Right kidney (tissue), 9 donors: Measurements from ENCODE around the gene MISFA.
A peak's percentile ranks its signal among the peaks of the same experiment; 100 is the strongest.
"Not testable (repeated sequence)": the region's sequence is repeated elsewhere in the genome, so short reads cannot be mapped to it uniquely, and the experiment has no call there.

Experiments used
- DNase-seq: peaks from one replicate; pipeline ENCODE4 v3.0.0-alpha.2; 2016
- long read RNA-seq, 8 donors: transcript quantifications; one replicate each; lab custom pipeline, GENCODE V29; 2026

Gene MISFA
- long read RNA-seq, donor 1, partial matches to known transcripts, result 0 of 6 reads
- long read RNA-seq, donor 1, other reads (novel, unspliced or antisense), result 6 of 6 reads
- long read RNA-seq, donor 2, partial matches to known transcripts, result 0 of 6 reads
- long read RNA-seq, donor 2, other reads (novel, unspliced or antisense), result 6 of 6 reads
- long read RNA-seq, donor 3, partial matches to known transcripts, result 0 of 2 reads
- long read RNA-seq, donor 3, other reads (novel, unspliced or antisense), result 0 of 2 reads
- long read RNA-seq, donor 4, result 0 reads
- long read RNA-seq, donor 5, partial matches to known transcripts, result 52 of 53 reads
- long read RNA-seq, donor 5, other reads (novel, unspliced or antisense), result 0 of 53 reads
- long read RNA-seq, donor 6, partial matches to known transcripts, result 0 of 1 reads
- long read RNA-seq, donor 6, other reads (novel, unspliced or antisense), result 0 of 1 reads
- long read RNA-seq, donor 7, partial matches to known transcripts, result 23 of 33 reads
- long read RNA-seq, donor 7, other reads (novel, unspliced or antisense), result 10 of 33 reads
- long read RNA-seq, donor 8, result 0 reads

DNA sequence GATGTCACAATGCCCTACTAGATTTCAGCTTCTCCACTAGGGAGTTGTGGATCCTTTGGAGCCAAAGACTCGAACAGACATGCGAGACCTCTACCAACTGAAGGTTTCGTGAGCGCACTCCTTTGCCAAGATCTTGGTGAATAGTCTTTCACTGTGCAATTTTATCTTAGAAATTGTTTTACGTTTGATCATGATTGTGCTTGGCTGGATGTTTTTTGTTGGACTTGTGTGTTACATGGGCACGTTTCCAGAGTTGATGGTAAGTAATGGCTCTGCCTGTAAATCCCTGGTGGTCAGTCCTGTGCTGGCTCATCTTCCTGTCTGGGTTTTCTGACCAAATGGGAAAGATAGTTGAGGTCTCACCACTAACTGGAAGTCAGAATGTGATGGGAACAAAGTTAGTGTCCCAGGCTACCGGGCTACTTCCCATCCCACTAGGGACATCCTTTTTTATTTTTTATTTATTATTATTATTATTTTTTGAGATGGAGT, at the start of gene MISFA:
Gene MISFA (plus strand): TSS at position 51 of the 492 bp plus-strand sequence. CDS start 140 bp downstream, at position 191.
- DNase-seq, result no peak

DNA sequence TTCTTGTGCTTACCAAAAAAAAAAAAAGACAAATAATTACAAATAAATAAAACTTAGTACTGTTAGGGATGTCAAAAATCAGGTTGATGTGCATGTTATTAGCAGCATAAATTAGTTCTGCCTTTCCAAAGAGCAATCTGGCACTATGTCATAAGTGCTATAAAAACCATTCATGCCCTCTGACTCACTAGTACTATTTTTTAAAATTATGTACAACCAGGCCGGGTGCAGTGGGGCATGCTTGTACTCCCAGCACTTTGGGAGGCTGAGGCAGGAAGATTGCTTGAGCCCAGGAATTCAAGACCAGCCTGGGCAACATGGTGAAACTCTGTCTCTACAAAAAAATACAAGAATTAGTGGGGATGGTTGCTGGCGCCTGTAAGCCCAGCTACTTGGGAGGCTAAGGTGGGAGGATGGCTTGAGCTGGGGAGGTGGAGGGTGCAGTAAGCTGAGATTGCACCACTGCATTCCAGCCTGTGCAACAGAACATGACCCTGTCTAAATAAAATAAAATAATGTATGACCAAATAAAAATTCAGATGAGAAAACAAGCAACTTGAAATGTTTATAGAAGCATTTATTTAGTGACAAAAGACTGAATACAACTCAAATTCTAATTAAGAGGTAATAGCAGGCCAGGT, 36.4 kb upstream of the MISFA start:
- no peak for DNase-seq

DNA sequence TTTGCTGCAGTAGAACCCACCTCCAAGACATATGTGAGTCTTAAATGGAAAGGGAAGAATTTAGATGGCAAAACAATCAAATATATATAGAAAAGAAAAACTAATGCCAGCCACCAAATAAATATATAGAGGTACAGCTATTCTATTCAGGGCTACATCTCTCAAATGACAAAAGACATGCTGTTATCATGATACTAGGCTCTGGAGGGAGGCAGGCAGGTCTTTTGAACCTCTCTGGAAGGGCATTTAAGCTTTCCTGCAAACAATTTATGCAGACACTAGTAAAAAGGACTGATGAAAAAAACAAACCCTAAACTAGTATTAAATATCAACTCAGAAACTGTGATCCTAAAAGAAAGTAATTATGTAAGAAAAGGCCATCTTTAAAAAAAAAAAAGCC, 35.4 kb upstream of the MISFA start:
- DNase-seq, result no peak

DNA sequence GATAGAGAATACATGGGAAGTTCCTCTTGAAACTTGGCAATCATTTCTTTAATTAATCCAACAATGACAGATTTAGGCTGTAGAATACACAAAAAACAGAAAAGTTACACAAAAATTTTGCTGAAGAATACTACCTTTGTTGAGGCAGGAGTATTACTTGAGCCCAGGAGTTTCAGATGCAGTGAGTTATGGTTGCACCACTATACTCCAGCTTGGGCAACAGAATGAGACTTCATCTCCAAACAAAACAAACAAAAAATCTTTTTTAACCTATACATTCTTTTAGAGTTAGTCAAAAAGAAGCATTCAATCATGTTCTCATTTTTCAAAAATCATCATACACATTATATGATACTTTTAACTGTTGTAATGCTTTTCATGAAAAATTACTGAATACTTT, 33.2 kb upstream of the MISFA start:
- DNase-seq, result no peak

DNA sequence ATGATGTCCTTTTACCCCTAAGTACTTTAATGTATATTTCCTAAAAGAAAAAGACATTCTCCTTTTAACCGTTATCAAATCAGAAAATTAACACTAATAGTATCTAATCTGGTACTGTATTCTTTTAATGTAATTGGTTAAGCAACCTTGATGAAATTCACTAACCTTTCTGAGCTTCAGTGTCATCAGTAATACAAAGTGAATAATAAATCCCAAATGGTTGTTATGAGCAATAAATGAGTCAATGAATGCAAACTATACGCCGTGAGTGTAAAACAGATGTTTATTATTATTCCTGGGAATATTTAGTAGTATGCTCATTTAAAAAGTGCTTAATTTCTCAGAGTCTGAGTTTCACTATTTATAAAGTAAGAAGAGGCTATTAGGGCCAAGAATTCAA, 32.5 kb upstream of the MISFA start:
- DNase-seq, result no peak

DNA sequence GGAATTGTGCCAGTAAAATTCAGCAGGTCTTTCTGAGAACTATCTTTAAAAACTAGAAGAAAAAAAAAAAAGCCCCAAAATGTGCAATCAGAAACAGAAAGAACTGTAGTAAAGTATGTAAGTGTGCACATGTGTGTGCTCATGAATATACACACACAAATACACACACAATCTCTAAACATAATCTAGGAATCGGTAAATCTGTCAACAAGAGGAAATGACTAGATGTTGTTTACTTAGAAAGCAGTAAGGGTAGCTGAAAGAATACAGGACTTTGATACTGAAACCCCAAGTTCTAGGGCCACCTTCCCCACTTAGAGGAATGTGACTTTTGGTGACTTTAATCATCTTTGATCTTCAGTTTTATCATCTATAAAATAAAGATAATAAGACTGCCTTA, 24.2 kb upstream of the MISFA start:
- DNase-seq, result no peak

DNA sequence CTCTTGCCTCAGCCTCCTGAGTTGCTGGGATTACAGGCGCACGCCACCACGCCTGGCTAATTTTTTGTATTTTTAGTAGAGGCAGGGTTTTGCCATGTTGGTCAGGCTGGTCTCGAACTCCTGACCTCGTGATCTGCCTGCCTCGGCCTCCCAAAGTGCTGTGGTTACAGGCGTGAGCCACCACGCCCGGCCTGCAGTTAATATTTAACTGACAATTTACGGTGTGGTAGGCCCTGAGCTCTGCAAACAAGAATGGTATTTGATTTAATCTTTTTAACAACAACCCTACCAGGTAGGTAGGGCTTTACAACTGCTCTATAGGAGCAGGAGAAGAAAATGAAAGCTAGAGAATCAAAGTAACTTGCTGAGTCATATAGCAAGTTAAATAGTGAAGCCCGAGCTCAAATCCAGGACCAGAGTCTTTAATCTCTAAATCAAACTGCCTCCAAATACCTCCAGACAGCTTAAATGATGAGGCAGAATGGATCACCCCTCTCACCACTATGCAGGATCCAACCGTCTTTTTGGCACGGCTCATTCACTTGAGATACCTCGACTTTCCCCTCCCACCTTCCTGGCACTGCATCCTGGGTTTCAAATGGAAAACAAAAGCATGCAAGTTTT, 20.5 kb upstream of the MISFA start:
- DNase-seq, result no peak

DNA sequence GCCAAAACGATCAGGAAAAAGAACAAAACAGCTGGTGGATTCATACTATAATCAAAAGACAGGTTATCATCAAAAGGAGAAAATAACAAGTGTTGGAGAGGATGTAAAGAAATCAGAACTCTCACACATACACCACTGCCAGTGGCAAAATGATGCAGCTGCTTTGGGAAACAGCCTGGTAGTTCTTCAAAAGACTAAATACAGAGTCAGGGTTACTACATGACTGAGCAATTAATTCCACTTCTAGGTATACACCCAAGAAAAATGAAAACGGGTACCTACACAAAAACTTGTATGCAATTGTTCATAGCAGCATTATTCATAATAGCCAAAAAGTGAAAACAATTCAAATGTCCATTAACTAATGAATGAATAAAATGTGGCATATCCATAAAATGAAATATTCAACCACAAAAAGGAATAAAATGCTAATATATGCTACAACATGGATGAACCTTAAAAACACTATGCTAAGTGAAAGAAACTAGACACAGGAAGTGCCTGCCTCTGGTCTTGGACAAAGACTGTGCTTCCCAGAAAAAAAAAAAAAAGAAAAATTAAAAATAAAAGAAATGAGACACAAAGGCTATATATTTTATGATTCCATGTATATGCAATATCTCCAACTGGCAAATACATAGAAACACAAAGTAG, 19.3 kb upstream of the MISFA start:
- no peak for DNase-seq

DNA sequence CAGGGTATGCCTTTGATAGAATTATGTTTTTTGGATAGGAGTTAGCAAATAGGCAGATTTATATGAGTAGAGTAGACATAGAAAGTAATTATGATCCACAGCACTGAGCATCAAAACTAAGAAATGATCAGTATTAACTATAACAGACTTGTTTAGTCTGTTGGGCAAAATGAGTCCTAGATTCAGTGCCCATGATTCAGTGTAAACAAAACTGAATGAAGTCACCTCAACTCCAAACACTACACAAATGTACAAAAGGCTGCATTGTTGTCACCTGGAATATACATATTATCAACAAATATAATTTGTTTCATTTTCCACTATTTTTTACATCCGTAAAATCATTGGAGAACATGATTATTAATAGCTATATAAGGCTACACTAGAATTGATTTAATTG, 17.8 kb upstream of the MISFA start:
- no peak for DNase-seq

DNA sequence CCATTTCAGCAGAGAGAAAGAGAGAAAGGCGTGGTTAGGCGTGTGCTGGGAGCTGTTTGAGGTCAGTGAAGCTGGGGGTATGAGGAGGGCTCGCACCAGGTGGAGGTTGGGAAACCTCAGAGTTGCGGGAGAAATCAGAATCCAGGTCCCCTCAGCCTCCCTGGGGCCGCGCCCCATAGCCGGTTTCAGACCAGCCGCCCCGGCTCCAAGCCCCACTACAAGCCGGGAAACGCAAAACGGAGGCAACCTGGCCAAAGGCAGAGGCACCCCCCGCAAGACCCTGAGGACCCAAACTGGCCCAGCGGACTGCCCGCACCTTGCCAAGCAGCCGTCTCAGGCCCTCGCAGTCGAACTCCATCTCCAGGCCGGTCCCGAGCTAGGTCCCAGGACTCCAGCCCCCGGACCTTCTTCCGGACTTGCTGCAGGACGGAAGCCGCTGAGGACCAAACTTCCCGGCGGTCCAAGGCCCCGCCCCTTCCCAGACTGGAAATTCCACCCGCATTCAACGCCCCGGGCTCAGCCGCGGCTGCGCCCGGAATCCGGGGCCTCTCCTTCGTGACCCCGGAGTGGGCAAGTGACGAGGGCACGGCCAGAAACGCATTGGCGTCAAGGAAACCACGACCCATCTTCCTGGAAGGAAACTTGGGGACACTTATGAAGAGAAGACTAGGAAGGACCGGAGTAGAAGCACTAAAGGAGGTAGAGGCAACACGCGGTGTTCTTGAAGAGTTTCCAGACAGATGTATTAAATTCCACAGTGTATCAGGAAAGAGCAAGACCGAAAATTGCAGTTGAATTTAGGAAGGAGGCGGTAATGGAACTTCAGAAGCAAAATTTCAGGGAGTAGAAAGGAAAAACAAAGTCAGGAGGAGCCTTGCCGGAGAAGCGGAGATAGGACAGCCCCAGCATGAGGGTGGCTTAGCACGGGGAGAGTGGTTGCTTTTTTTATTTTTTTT, 11.0 kb upstream of the MISFA start, which contains the start of gene UEVLD:
Gene UEVLD (minus strand): TSS at position 438 of the 956 bp plus-strand sequence. CDS start 80 bp downstream, at position 358.
- peak; percentile 91 for DNase-seq

DNA sequence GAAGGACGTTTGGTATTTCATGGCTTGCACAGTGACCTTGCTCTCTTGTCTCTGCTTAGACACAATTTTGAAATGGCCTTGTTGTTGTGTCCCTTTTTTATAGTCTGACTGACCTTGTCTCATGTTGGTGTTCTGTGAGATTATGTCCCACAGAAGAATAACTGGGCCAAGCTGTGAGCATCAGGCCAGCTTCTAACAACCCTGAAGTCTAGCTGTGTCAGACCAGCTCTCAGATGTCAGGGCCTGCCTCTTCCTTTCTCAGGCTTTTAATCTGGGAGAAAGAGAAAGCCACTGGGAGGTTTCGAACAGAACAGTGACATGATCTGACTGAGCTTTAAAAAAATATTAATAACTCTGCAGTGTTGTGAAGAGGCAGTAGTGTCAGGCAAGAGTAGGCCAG, 9.0 kb upstream of the MISFA start:
- DNase-seq, result no peak

DNA sequence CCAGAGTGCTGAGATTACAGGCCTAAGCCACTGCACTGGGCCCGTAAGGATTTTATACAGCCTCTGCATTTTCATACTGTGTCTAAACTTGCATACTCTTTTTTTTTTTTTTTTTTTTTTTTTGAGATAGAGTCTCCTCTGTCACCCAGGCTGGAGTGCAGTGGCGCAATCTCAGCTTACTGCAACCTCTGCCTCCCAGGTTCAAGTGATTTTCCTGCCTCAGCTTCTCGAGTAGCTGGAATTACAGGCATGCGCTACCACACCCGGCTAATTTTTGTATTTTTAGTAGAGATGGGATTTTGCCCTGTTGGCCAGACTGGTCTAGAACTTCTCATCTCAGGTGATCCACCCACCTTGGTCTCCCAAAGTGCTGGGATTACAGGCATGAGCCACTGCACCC, 5.5 kb upstream of the MISFA start:
- DNase-seq, result not testable (repeated sequence)

DNA sequence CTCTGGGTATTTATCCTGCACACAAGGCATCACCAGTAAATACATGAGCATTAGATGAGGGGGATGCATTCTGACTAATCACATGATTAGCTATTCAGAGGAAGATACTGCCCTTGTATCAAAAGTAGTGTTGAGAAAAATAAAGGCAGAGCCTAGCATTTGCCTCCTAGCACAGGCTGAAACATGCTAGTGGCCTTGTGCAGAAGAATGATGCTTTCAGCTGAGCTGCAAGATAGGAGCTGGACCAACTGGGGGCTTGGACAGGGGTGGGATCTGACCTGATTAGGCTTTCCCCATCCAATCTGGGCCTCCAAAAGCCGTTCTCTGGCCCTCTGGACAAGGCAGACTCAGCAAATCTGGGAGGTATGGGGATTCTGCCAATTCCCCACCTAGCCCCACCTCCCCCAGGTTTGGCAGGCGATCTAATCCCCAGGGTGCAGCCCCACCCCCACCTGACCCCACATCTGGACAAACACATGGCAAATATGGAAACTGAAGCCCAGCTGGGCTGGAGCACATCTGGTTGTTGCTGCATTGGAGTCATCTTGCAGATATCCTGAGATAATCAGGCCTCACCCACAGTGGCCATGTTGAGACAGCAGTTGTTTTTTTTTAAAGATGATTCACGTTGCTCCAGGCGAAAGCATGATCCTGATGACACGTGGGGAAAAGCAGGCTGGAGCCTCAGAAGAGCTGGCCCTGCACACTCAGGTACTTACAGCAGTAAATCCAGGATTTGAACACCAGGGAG, 4.4 kb upstream of the MISFA start:
- DNase-seq, result no peak

DNA sequence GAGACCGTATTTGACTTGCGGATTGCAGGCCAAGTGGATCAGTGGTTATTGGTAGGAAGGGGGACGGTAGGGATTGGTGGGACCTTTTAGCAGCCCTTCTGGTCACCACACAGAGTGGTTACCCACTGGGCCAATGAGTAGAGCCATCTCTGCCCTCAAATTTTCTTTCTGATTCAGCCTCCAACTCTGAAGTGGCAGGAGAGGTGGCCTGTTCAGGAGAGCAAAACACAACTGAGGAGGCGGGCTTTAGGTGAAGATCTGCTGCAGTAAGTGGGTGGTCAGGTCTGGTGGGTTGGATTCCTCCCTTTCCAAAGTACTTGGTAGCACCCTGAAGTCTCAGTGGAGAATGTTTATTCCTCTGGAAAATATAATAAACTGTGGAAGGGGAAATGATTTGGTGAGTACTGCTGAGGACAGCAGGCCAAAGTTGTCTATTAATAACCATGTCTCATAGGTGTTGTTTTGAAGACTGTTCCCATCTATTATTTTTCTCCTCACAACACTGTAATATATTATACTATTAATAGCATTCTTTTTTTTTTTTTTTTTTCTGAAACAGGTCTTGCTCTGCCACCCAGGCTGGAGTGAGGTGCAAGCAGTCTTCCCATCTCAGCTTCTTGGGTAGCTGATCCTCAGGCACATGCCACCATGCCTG, 1.5 kb downstream of the MISFA start:
- DNase-seq, result no peak

DNA sequence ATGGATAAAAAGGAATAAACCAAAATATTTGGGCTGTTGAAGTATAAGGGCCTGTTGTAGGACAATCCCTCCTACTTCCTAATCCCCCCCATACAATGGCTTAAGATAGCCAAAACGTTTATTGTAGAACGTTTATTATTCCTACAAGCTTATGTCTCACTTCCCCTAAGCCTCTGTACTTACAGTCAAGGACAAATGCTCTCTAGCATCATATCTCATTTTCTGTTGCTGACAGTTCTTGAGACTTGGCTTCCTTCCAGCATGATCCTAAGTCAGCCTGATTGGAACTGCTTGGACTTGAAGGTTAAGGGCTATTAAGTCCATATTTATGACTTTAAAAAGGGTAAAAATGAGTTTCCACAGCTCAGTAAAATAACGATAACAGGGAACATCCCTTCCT, 8.8 kb downstream of the MISFA start:
- DNase-seq, result no peak

DNA sequence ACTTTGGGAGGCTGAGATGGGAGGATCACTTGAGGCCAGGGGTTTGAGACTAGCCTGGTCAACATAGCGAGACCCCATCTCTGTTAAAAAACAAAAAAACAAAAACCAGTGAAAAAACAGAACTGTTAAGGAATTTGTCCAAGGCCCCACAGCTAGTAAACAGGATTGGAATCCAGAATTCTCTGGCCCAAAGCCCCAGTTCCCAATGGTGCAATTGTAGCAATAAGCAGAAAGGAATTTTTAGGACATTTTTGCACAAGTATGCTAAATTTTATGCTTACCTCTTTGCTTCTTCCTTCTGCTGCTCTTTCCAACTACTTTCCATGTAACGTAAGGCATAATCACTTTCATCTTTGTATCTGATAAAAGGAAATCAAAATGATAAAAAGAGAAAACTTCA, 11.6 kb downstream of the MISFA start:
- DNase-seq, result no peak

DNA sequence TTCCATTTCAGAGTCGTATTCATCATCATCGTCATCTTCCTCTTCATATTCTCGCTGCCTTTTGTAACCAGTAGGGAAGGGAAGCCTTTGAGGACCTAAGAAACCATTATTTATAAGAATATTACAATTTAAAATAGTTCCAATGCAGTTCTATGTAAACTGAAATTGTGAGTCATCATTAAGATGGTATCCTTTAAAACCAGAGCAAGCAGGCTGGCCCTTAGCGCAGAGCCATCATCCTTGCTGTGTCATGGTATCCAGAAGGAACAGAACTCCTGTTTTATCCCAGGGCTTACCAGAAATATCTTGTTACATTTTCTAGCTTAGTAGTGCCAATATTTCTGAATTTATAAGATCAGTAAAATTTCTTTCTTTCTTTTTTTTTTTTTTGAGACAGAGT, 12.8 kb downstream of the MISFA start:
- DNase-seq, result no peak

DNA sequence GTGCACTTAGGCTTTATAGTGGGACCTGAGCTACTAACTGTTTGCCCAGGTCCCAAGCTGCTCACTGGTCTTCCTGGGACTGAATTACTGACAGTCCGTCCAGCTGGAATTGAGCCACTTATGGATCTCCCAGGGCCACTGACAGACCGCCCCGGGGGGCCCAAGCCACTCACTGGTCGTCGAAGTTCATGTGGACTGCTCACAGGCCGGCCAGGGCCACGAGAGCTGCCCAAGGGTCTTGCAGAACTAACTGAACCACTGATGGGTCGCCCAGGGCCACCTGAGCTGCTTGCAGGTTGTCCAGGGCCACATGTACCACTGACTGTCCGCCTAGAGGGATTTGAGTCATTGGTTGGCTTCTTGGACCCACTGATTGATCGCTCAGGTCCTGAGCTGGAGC, 15.1 kb downstream of the MISFA start:
- DNase-seq, result no peak

DNA sequence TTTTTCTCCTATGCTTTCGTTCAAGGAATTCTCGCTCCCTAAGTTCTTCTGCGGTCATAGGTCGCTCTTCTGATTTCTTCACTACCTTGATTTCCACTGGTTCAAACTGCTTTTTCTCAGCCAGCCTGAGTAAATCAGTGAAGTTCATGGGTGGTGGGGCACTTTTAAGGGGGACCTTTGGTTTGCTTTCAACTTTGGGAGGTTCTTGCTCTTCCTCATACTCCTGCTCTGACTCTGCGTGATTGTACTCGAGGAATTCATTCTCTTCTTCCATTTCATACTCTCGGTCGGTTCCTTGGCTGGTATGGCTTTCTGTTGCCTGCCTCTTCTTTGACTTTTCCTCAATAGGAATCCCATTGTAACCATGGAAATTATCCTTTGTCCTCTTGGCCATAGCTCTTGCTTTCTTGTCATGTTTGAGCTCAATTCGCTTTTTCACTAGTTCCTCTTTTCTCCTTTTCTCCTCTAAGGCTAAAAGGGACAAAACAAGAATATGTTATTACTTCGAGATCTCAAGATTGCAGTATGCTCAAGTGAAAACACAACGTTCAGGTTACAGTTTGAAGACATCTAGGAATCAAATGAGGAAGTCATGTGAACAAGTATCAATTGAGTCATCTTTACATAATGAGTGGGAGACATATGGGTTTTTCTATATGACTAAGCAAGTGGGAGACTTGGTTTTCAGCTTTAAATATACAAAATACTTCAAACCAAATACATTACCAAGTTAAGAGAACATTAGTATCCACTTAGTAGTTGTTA, 16.2 kb downstream of the MISFA start:
- no peak for DNase-seq
